ENCODE results near the gene BZW2.

DNA sequence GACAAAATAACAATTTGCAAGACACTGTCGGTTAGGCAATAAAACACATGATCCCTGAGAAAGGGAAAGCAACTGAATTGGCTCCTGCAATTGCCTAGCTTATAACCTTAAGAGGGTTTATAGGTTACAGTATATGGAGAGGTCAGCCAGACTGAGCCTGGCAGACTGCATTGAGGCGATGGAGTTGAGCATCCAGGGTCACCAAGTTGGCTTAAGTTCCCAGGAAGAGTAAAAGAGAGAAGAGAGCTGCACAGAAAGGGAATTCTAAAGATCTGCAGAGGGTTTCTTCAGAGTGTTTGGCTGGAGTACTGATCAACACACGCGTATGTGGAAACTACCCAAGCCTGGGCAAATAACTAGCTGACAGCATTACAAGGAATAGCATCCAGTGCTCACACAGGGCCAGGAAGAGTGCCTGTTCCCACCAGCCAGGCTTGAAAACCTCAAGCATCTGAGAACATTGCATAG lies 11.7 kb upstream of the BZW2 start:
- TF ChIP-seq, protein P1, sequence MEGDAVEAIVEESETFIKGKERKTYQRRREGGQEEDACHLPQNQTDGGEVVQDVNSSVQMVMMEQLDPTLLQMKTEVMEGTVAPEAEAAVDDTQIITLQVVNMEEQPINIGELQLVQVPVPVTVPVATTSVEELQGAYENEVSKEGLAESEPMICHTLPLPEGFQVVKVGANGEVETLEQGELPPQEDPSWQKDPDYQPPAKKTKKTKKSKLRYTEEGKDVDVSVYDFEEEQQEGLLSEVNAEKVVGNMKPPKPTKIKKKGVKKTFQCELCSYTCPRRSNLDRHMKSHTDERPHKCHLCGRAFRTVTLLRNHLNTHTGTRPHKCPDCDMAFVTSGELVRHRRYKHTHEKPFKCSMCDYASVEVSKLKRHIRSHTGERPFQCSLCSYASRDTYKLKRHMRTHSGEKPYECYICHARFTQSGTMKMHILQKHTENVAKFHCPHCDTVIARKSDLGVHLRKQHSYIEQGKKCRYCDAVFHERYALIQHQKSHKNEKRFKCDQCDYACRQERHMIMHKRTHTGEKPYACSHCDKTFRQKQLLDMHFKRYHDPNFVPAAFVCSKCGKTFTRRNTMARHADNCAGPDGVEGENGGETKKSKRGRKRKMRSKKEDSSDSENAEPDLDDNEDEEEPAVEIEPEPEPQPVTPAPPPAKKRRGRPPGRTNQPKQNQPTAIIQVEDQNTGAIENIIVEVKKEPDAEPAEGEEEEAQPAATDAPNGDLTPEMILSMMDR (IDR thresholded peaks at IDR 0.05), result no peak
- TF ChIP-seq POLR2A (IDR thresholded peaks at IDR 0.05) (no peak), POLR2AphosphoS5 (IDR thresholded peaks at IDR 0.05) (no peak), EP300 (IDR thresholded peaks at IDR 0.05) (no peak)
